Esophagus squamous epithelium (tissue), 4 donors: ENCODE results near the gene LRRC51.

ENCODE experiments used
- CTCF ChIP-seq, 6 experiments: fragments of 450-650 bp in 4 of 6; fragments of 200-600 bp in 2 of 6; sonication (generic) in 2 of 6; IDR thresholded peaks; one replicate each; pipeline ENCODE4 v1.5.1; 2016 to 2019; ENCODE audit warnings: antibody characterized with exemption in 6 of 6, mild to moderate bottlenecking in 4 of 6, moderate library complexity in 4 of 6
- POLR2A ChIP-seq, 4 donors: fragments of 450-650 bp; IDR thresholded peaks; one replicate each; pipeline ENCODE4 v1.6.1; 2017; ENCODE audit warnings: antibody characterized with exemption in 4 of 4, mild to moderate bottlenecking in 4 of 4, moderate library complexity in 3 of 4

DNA sequence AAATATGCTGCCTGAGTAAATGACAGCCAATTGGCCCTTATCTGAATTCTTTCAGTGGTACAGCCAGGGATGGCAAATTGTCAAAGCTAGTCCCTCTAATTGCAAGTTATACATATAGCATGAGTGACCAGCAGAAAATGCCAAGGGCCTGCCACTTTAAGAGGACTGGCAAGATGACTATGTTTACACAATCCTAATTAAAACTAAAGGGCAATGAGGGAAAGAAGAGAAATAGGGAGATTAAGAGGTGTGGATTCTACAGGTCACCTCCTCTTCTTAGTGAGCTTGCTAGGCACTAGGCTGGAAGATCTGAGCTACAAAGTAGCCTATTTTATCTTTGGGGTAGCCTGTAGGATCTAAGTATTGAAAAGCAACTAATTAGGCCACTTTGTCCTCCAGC is 13.8 kb upstream of the LRRC51 start:
- TF ChIP-seq CTCF (IDR thresholded peaks at IDR 0.05) = no peak
- no peak for TF ChIP-seq POLR2A (IDR thresholded peaks at IDR 0.05)
